ENCODE measurements around the gene PEX11A. TPM values are rescaled to one million over a fixed set of nuclear protein-coding genes. Genes with fewer than 3 reads are reported as not detected.
A peak's percentile ranks its signal among the peaks of the same experiment; 100 is the strongest.
"Not testable (repeated sequence)": the region's sequence is repeated elsewhere in the genome, so short reads cannot be mapped to it uniquely, and the experiment has no call there.

PEX11A gene
- total and polyA plus RNA-seq, 7 donors = 11.1 to 18.6 (median 15.3) TPM

GRCh38 chr15:89693091-89693490 lies 2.5 kb upstream of the PEX11A start:
- H3K4me1 ChIP-seq = peaks cover 0 to 18% (median 10%) of the 10 kb centered on the region in 4 donors
- intact Hi-C loops (cut with DNase I) = loop anchor here (5.0 kb wide), 1 partner anchor 36 kb away; the partner anchor contains the start of gene KIF7
- no peak for DNase-seq
- no peaks in the 10 kb centered on the region for H3K27me3 ChIP-seq
- no peaks in the 10 kb centered on the region for H3K9me3 ChIP-seq
- no peaks in the 10 kb centered on the region for H3K36me3 ChIP-seq
- TF ChIP-seq EP300 (IDR thresholded peaks at IDR 0.05) (no peak), POLR2AphosphoS5 (IDR thresholded peaks at IDR 0.05) (no peak)
- no peak overlapping the region for H3K4me3 ChIP-seq
- 73 to 77% methylated on average over 2 of the region's 2 CpGs for WGBS, 2 donors
- no peak overlapping the region for H3K27ac ChIP-seq

- not testable (repeated sequence) for H3K9me3 ChIP-seq, DNase-seq, H3K27me3 ChIP-seq
- 9 to 49% methylated on average over 15 of the region's 15 CpGs for WGBS, 2 donors
- intact Hi-C loops (cut with DNase I) = loop anchor here (5.0 kb wide), 1 partner anchor 33 kb away; the partner anchor contains the start of gene KIF7
- H3K27ac ChIP-seq = peak overlapping the region; percentile 61 to 71 (median 68)
- peaks cover 0 to 18% (median 10%) of the 10 kb centered on the region in 4 donors for H3K4me1 ChIP-seq
- peak overlapping the region; percentile 72 to 91 (median 86) for H3K4me3 ChIP-seq
- H3K36me3 ChIP-seq = peaks cover 0 to 15% (median 0%) of the 10 kb centered on the region in 4 donors
Measured at GRCh38 chr15:89689930-89690275, 651 bp downstream of the PEX11A start.

GRCh38 chr15:89686522-89686921 lies 4.0 kb downstream of the PEX11A start:
- intact Hi-C loops (cut with DNase I) = no loop called here
- Histone ChIP-seq H3K27ac (no peak overlapping the region), H3K4me1 (peaks cover 0 to 18% (median 11%) of the 10 kb centered on the region in 4 donors), H3K9me3 (no peaks in the 10 kb centered on the region), H3K27me3 (no peaks in the 10 kb centered on the region), H3K4me3 (no peak overlapping the region), H3K36me3 (peaks cover 0 to 31% (median 0%) of the 10 kb centered on the region in 4 donors)
- TF ChIP-seq CTCF (IDR thresholded peaks at IDR 0.05) (no peak), EP300 (IDR thresholded peaks at IDR 0.05) (no peak), POLR2A (IDR thresholded peaks at IDR 0.05) (no peak), POLR2AphosphoS5 (IDR thresholded peaks at IDR 0.05) (no peak)
- DNase-seq = no peak

GRCh38 chr15:89685995-89686394 lies 4.6 kb downstream of the PEX11A start:
- intact Hi-C loops (cut with DNase I) = no loop called here
- WGBS, 2 donors = 66 to 83% methylated on average over 2 of the region's 2 CpGs
- Histone ChIP-seq H3K4me1 (peaks cover 0 to 20% (median 16%) of the 10 kb centered on the region in 4 donors), H3K27me3 (no peaks in the 10 kb centered on the region), H3K4me3 (no peak overlapping the region), H3K36me3 (peaks cover 0 to 31% (median 0%) of the 10 kb centered on the region in 4 donors), H3K9me3 (no peaks in the 10 kb centered on the region), H3K27ac (no peak overlapping the region)
- no peak for TF ChIP-seq CTCF (IDR thresholded peaks at IDR 0.05)
- no peak for TF ChIP-seq POLR2A (IDR thresholded peaks at IDR 0.05)
- no peak for TF ChIP-seq POLR2AphosphoS5 (IDR thresholded peaks at IDR 0.05)
- TF ChIP-seq EP300 (IDR thresholded peaks at IDR 0.05) = no peak
- no peak for DNase-seq

- Histone ChIP-seq H3K9me3 (no peaks in the 10 kb centered on the region), H3K4me3 (no peak overlapping the region), H3K4me1 (peaks cover 0 to 22% (median 16%) of the 10 kb centered on the region in 4 donors), H3K27ac (peak overlapping the region; percentile 53 to 83 (median 61)), H3K27me3 (no peaks in the 10 kb centered on the region), H3K36me3 (peaks cover 0 to 25% (median 0%) of the 10 kb centered on the region in 4 donors)
- 85 to 93% methylated on average over 2 of the region's 2 CpGs for WGBS, 2 donors
- no peak for DNase-seq
- intact Hi-C loops (cut with DNase I) = no loop called here
- TF ChIP-seq EP300 (IDR thresholded peaks at IDR 0.05) = no peak
- TF ChIP-seq CTCF (IDR thresholded peaks at IDR 0.05) = no peak
- no peak for TF ChIP-seq POLR2AphosphoS5 (IDR thresholded peaks at IDR 0.05)
- no peak for TF ChIP-seq POLR2A (IDR thresholded peaks at IDR 0.05)
Measured at GRCh38 chr15:89681146-89681545, 9.4 kb downstream of the PEX11A start.

- no peak for TF ChIP-seq EP300 (IDR thresholded peaks at IDR 0.05)
- TF ChIP-seq CTCF (IDR thresholded peaks at IDR 0.05) = no peak
- no peak for TF ChIP-seq POLR2A (IDR thresholded peaks at IDR 0.05)
- peak; percentile 21 to 63 (median 37) for TF ChIP-seq POLR2AphosphoS5 (IDR thresholded peaks at IDR 0.05)
- intact Hi-C loops (cut with DNase I) = no loop called here
Measured at GRCh38 chr15:89680282-89680873, 10.2 kb downstream of the PEX11A start.

More at GRCh38 chr15:89680282-89680873, 10.2 kb downstream of the PEX11A start:
- no peaks in the 10 kb centered on the region for H3K27me3 ChIP-seq
- peak overlapping the region; percentile 53 to 83 (median 61) for H3K27ac ChIP-seq
- WGBS, 2 donors = 16 to 62% methylated on average over 5 of the region's 5 CpGs
- no peaks in the 10 kb centered on the region for H3K9me3 ChIP-seq
- peaks cover 0 to 18% (median 0%) of the 10 kb centered on the region in 4 donors for H3K36me3 ChIP-seq
- peak; percentile 87 for DNase-seq
- no peak overlapping the region for H3K4me3 ChIP-seq
- peaks cover 0 to 22% (median 16%) of the 10 kb centered on the region in 4 donors for H3K4me1 ChIP-seq

Measured in sigmoid colon (tissue), 7 donors.